GM23248 (cell line): ENCODE data around the gene DRG2.

Experiments
- EZH2 ChIP-seq: fragments of 200-600 bp; sonication (generic); IDR thresholded peaks from 2 replicates; pipeline ENCODE4 v1.6.1; 2018; ENCODE audit warnings: antibody characterized with exemption, mild to moderate bottlenecking; ENCODE audit not compliant: insufficient read depth, poor library complexity, severe bottlenecking
- EZH2phosphoT487 ChIP-seq: fragments of 200-600 bp; sonication (generic); IDR thresholded peaks from 2 replicates; pipeline ENCODE4 v1.6.1; 2018; ENCODE audit warnings: antibody characterized with exemption, moderate library complexity, mild to moderate bottlenecking, low read depth; ENCODE audit not compliant: insufficient read depth

DNA sequence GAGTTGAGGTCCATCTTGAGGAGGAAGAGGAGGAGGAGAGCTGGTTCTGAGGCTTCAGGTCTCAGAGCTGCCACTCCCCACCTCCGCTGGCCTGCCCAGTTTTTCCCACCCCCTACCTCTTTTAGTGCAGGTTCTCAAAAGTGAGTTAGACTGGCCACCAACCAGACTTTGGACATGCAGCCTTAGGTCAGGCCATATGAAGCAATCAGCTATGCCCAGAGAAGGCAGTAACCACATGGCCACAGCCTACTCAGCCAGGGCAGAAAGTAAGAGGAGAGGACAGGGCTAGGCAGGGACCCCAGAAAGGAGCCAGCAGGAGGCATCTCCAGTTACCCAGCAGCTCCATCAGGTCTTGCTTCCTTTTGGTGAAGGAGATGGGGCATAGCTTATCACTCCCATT is 29.8 kb downstream of the DRG2 start:
- TF ChIP-seq EZH2 (no peak), EZH2phosphoT487 (no peak)
